Psoas muscle (tissue), 8 donors: ENCODE measurements around the gene THADA. TPM values are rescaled to one million over a fixed set of nuclear protein-coding genes. Genes with fewer than 3 reads are reported as not detected.

Experiments used
- ATAC-seq, 4 donors: fragments of 200-7000 bp; cut with Tn5 transposase; one replicate each; pipeline ENCODE4 v1.9.1; 2020; ENCODE audit warnings: moderate library complexity in 3 of 4, mild to moderate bottlenecking in 2 of 4
- DNase-seq, 2 donors: peaks; one replicate each; pipeline ENCODE4 v3.0.0-alpha.2; 2020
- H3K27ac ChIP-seq: fragments of 200-600 bp; one replicate; pipeline ENCODE4 v1.8.0; 2022
- H3K27me3 ChIP-seq, 3 donors: fragments of 200-600 bp in 1 of 3; one replicate each; pipeline versions ENCODE4 v1.6.1 to v1.8.0; 2013 to 2022; ENCODE audit warnings: low read length in 2 of 3, mild to moderate bottlenecking in 2 of 3, moderate library complexity in 1 of 3; ENCODE audit not compliant: insufficient read depth in 3 of 3
- H3K36me3 ChIP-seq, 2 donors: fragments of 200-600 bp in 1 of 2; one replicate each; pipeline versions ENCODE4 v1.6.1 to v1.8.0; 2013 to 2022; ENCODE audit warnings: low read depth in 1 of 2, mild to moderate bottlenecking in 1 of 2, moderate library complexity in 1 of 2; ENCODE audit not compliant: insufficient read depth in 1 of 2
- H3K4me1 ChIP-seq: fragments of 200-600 bp; one replicate; pipeline ENCODE4 v1.8.0; 2022
- H3K4me3 ChIP-seq: fragments of 200-600 bp; one replicate; pipeline ENCODE4 v1.8.0; 2022; ENCODE audit warnings: mild to moderate bottlenecking
- H3K9me3 ChIP-seq: fragments of 200-600 bp; one replicate; pipeline ENCODE4 v1.8.0; 2022
- WGBS, 3 donors: extraction: QIAGEN DNeasy Blood & Tissue Kit; methylation state at CpG; one replicate each; pipeline versions ENCODE4 v1.1.6 to v1.1.7; 2013; 5-methylcytosine and 5-hydroxymethylcytosine counted together
- intact Hi-C, 2 donors: fragments of 100-400 bp; cut with DNase I; formaldehyde crosslinking; loops; one replicate each; pipeline versions ENCODE4 v1.11.0 to v1.14.2; 2022
- polyA plus RNA-seq, 3 donors: library from polyadenylated mRNA; stranded (reverse); fragments of 200-250 nt; gene quantifications; one replicate each; pipeline ENCODE4 v1.2.3, GENCODE V29; 2013
- total RNA-seq, 4 donors: library from RNA; stranded (reverse); fragmentation: NEBNext Ultra II Directional in 2 of 4; extraction: Animal tissue kit (Norgen Biotek cat#: 25700) in 2 of 4; gene quantifications; one replicate each; pipeline versions ENCODE4 v1.2.1 to v1.2.4, GENCODE V29; 2021 to 2023
- TF ChIP-seq, protein P1 (sequence below): fragments of 200-600 bp; IDR thresholded peaks from one replicate; pipeline ENCODE4 v1.8.0; 2022; ENCODE audit warnings: antibody characterized with exemption
- donor health status: healthy with polysubstance abuse.
- donor health status: DM: no; HTN: no; CAD: no; lungs with moderate emphysema.
- donor health status: Bipolar disorder and iron deficiency.
- donor health status: healthy.
- donor health status: DM: yes; HTN: yes; CAD: no.
- donor health status: DM: no; HTN: no; CAD: no.
- donor health status: DM: no; HTN: no; CAD: no.
- donor health status: DM: yes; HTN: yes; CAD: no.

The THADA gene
- total and polyA plus RNA-seq, 7 donors = 8.1 to 17.4 (median 11.6) TPM

DNA sequence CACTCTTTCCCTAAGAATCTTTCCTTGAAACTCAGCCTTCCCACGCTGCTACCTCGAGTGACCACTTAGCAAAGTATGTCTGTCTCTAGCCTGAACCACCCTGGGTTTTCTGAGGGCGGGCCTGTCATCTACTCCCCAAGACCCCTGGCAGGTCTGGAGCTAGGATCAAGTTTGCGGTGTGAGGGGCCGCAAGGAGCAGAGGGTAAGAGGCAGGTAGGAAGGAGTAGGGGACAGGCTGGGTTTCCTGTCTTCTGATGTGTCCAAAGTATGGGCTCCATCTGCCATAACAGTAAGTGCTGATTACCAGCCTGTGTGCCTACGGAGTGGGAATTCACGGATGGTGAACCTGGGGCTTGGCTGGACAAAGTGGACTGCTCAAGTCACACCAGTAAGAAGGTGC, 394.8 kb downstream of the THADA start:
- intact Hi-C loops = no loop called here
- no peak for DNase-seq
- Histone ChIP-seq H3K27ac (no peak overlapping the region), H3K4me3 (no peak overlapping the region), H3K27me3 (no peaks in the 10 kb centered on the region), H3K4me1 (no peaks in the 10 kb centered on the region), H3K36me3 (no peaks in the 10 kb centered on the region), H3K9me3 (no peaks in the 10 kb centered on the region)
- TF ChIP-seq, protein P1, sequence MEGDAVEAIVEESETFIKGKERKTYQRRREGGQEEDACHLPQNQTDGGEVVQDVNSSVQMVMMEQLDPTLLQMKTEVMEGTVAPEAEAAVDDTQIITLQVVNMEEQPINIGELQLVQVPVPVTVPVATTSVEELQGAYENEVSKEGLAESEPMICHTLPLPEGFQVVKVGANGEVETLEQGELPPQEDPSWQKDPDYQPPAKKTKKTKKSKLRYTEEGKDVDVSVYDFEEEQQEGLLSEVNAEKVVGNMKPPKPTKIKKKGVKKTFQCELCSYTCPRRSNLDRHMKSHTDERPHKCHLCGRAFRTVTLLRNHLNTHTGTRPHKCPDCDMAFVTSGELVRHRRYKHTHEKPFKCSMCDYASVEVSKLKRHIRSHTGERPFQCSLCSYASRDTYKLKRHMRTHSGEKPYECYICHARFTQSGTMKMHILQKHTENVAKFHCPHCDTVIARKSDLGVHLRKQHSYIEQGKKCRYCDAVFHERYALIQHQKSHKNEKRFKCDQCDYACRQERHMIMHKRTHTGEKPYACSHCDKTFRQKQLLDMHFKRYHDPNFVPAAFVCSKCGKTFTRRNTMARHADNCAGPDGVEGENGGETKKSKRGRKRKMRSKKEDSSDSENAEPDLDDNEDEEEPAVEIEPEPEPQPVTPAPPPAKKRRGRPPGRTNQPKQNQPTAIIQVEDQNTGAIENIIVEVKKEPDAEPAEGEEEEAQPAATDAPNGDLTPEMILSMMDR = no peak
- WGBS, 3 donors = 95 to 98% (median 97%) methylated on average over 7 of the region's 7 CpGs
- no peak for ATAC-seq

- no peak for DNase-seq
- no peaks in the 10 kb centered on the region for H3K36me3 ChIP-seq
- H3K4me1 ChIP-seq = no peaks in the 10 kb centered on the region
- H3K27ac ChIP-seq = no peak overlapping the region
- 80 to 85% (median 83%) methylated on average over 16 of the region's 16 CpGs for WGBS, 3 donors
- no peak overlapping the region for H3K4me3 ChIP-seq
- ATAC-seq = no peak
- no peaks in the 10 kb centered on the region for H3K27me3 ChIP-seq
- H3K9me3 ChIP-seq = no peaks in the 10 kb centered on the region
- intact Hi-C loops = no loop called here
- TF ChIP-seq, protein P1 = no peak
Observed at GRCh38 chr2:43199492-43200488, 396.0 kb downstream of the THADA start.

- DNase-seq = no peak
- no peak overlapping the region for H3K4me3 ChIP-seq
- ATAC-seq = no peak
- 96 to 99% (median 99%) methylated on average over 6 of the region's 6 CpGs for WGBS, 3 donors
- H3K36me3 ChIP-seq = no peaks in the 10 kb centered on the region
- no peaks in the 10 kb centered on the region for H3K9me3 ChIP-seq
- no peaks in the 10 kb centered on the region for H3K27me3 ChIP-seq
- H3K27ac ChIP-seq = no peak overlapping the region
- no peaks in the 10 kb centered on the region for H3K4me1 ChIP-seq
- intact Hi-C loops = no loop called here
- TF ChIP-seq, protein P1 = no peak
Observed at GRCh38 chr2:43198263-43198662, 397.6 kb downstream of the THADA start.

DNA sequence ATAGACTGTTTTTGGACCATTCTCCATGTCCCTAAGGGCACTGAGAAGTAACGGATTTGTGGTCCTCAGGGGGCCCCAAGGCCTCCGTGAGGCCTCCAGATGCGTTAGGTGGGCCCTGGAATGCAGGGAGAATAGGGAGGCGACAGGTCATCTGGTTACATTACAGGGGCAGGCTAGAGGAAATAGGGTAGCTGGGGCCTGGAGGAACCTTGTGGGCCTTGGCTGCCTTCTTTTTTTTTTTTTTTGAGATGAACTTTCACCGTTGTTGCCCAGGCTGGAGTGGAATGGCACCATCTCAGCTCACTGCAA, 398.3 kb downstream of the THADA start:
- no peaks in the 10 kb centered on the region for H3K27me3 ChIP-seq
- no peaks in the 10 kb centered on the region for H3K36me3 ChIP-seq
- TF ChIP-seq, protein P1 = no peak
- H3K9me3 ChIP-seq = no peaks in the 10 kb centered on the region
- DNase-seq (no peak), ATAC-seq (no peak)
- no peaks in the 10 kb centered on the region for H3K4me1 ChIP-seq
- WGBS, 3 donors = 91 to 96% (median 93%) methylated on average over 5 of the region's 5 CpGs
- intact Hi-C loops = no loop called here
- no peak overlapping the region for H3K27ac ChIP-seq
- no peak overlapping the region for H3K4me3 ChIP-seq
